Measurements from ENCODE around the gene TFIP11. TPM values are rescaled to one million over a fixed set of nuclear protein-coding genes. Genes with fewer than 3 reads are reported as not detected.

The TFIP11 gene
- total and polyA plus RNA-seq, 10 of the 15 experiments (the other 5 are each of a cell fraction or from before 2014, with no cell fraction given), result 14.2 to 43.3 (median 31.9) TPM

- Histone ChIP-seq H3K27ac (ENCODE audit: control insufficient read depth, insufficient read depth) (no peak overlapping the region), H3K79me2 (ENCODE audit: control insufficient read depth, insufficient read depth, low read length) (no peaks in the 10 kb centered on the region), H4K20me1 (ENCODE audit: control insufficient read depth, insufficient read depth) (0 out of 2 replicates have a peak, but pooled peaks cover 3% of the 10 kb centered on the region), H3K9me3 (replicated peaks; ENCODE audit: control insufficient read depth, insufficient read depth, low read length) (no peaks in the 10 kb centered on the region), H3K4me2 (ENCODE audit: control insufficient read depth, insufficient read depth) (no peak overlapping the region), H3K9ac (ENCODE audit: control insufficient read depth, insufficient read depth, low read length) (no peak overlapping the region), H2AFZ (ENCODE audit: control insufficient read depth, low read depth, low read length) (no peak overlapping the region), H3K4me3 (no peak overlapping the region), H3K27me3 (replicated peaks in 1 of 2; ENCODE audit: control insufficient read depth in 2 of 2, insufficient read depth in 2 of 2, low read length in 1 of 2) (no peaks in the 10 kb centered on the region), H3K4me1 (ENCODE audit: control insufficient read depth, insufficient read depth, low read length) (no peaks in the 10 kb centered on the region), H3K36me3 (ENCODE audit: control insufficient read depth in 2 of 2, insufficient read depth in 2 of 2, low read length in 1 of 2) (peaks cover 7 to 17% of the 10 kb centered on the region in 2 experiments)
- TF ChIP-seq ZBTB33 (IDR thresholded peaks at IDR 0.05) (no peak), MYB (IDR thresholded peaks at IDR 0.05; ENCODE audit: borderline replicate concordance, low read depth, low read length) (no peak), EP300 (IDR thresholded peaks at IDR 0.05; ENCODE audit: borderline replicate concordance in 1 of 2, control insufficient read depth in 1 of 2, low read depth in 2 of 2, low read length in 2 of 2) (no peak), SKIL (IDR thresholded peaks at IDR 0.05; ENCODE audit: low read depth, poor library complexity, severe bottlenecking) (no peak), NFYB (IDR thresholded peaks at IDR 0.05; ENCODE audit: insufficient read depth, low read depth, low read length) (no peak), SMAD5 (IDR thresholded peaks at IDR 0.05; ENCODE audit: low read depth) (no peak)
- WGBS (ENCODE audit: insufficient coverage, insufficient replicate concordance, low lambda C conversion rate, missing lambda C conversion rate), result 89% methylated on average over 9 of the region's 9 CpGs
- no peak for ATAC-seq
- SMC1A ChIA-PET (ENCODE audit: uncharacterized antibody, unreplicated experiment), result interaction anchor here (1.8 kb wide), 1 partner anchor 15 kb away, joined by 4 read pairs; no protein-coding TSS in a partner anchor
- DNase-seq (ENCODE audit: low read depth, low spot score), result no peak
- POLR2A ChIA-PET, result no interaction called here
- RAD21 ChIA-PET (ENCODE audit: unreplicated experiment), result no interaction called here
- intact Hi-C loops (cut with micrococcal nuclease; ENCODE audit: unreplicated experiment), result no loop called here
- in situ Hi-C loops (cut with MboI), result no loop called here
- FAIRE-seq, result no peak
- CTCF ChIA-PET, result no interaction called here
- no TSS peak for BruUV-seq (replicated peaks)
Measured at GRCh38 chr22:26450453-26451185, 61.7 kb downstream of the TFIP11 start.

Data from GM12878 (cell line).